Thyroid gland (tissue), 4 donors: Measurements from ENCODE around the gene CHN2. TPM values are rescaled to one million over a fixed set of nuclear protein-coding genes. Genes with fewer than 3 reads are reported as not detected.

ENCODE experiments used
- DNase-seq, 2 donors: peaks; one replicate each; pipeline ENCODE4 v3.0.0-alpha.2; 2019
- H3K27ac ChIP-seq, 3 donors: fragments of 200-600 bp; sonication (generic); 1 replicate in 2 of 3; 2 replicates in 1 of 3; pipeline ENCODE4 v1.5.1; 2016 to 2019; ENCODE audit warnings: mild to moderate bottlenecking in 1 of 3, moderate library complexity in 1 of 3
- H3K27me3 ChIP-seq: fragments of 200-600 bp; sonication (generic); one replicate; pipeline ENCODE4 v1.5.1; 2019
- H3K36me3 ChIP-seq, 2 donors: fragments of 200-600 bp; sonication (generic); one replicate each; pipeline ENCODE4 v1.5.1; 2016 to 2019
- H3K4me1 ChIP-seq, 2 donors: fragments of 200-600 bp; sonication (generic); one replicate each; pipeline ENCODE4 v1.5.1; 2017 to 2019
- H3K4me3 ChIP-seq, 3 donors: fragments of 200-600 bp; sonication (generic); replicated peaks in 1 of 3; 1 replicate in 2 of 3; 2 replicates in 1 of 3; pipeline ENCODE4 v1.5.1; 2016; ENCODE audit warnings: mild to moderate bottlenecking in 1 of 3
- H3K9me3 ChIP-seq: fragments of 200-600 bp; sonication (generic); one replicate; pipeline ENCODE4 v1.5.1; 2017
- POLR2A ChIP-seq, 2 donors: fragments of 450-650 bp; IDR thresholded peaks; one replicate each; pipeline ENCODE4 v1.6.1; 2017; ENCODE audit warnings: antibody characterized with exemption in 2 of 2, mild to moderate bottlenecking in 2 of 2, moderate library complexity in 1 of 2
- WGBS, 2 donors: methylation state at CpG; one replicate each; pipeline ENCODE4 v1.1.5; 2017; 5-methylcytosine and 5-hydroxymethylcytosine counted together
- intact Hi-C: fragments of 100-400 bp; cut with DNase I; formaldehyde crosslinking; loops from one replicate; pipeline ENCODE4 v1.15.1; 2023
- total RNA-seq, 4 donors: library from RNA; depleted of rRNA; stranded (reverse); fragments of >200 nt; gene quantifications; one replicate each; pipeline ENCODE4 v1.2.3, GENCODE V29; 2016
- TF ChIP-seq, protein P1 (sequence below), 6 experiments: fragments of 200-600 bp in 3 of 6; fragments of 450-650 bp in 3 of 6; sonication (generic) in 3 of 6; IDR thresholded peaks; one replicate each; pipeline ENCODE4 v1.5.1; 2016 to 2019; ENCODE audit warnings: antibody characterized with exemption in 6 of 6, mild to moderate bottlenecking in 2 of 6, inconsistent platforms in 1 of 6, moderate library complexity in 1 of 6

The CHN2 gene
- total RNA-seq, 4 donors from 2014 or later, result 11.7 to 54.3 (median 41.4) TPM

DNA sequence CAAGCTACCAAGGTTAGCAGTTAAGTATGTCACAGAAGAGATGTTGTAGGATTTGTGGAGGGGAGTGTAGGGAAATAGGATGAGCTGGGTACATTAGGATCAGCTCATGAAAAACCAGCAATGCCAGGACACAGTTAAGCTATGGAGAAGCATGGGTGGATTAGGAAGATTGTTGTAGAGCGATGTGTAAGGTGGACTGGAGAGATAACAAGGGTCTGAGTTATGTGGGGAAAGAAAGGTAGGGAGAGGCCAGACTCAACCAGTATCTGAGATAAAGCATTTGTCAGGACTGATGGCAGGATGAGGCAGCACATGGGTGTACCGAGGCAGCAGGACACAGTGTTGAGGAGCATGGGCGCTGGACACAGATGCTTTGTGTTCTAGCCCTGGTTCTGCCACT is 283.7 kb downstream of the CHN2 start:
- TF ChIP-seq, protein P1, sequence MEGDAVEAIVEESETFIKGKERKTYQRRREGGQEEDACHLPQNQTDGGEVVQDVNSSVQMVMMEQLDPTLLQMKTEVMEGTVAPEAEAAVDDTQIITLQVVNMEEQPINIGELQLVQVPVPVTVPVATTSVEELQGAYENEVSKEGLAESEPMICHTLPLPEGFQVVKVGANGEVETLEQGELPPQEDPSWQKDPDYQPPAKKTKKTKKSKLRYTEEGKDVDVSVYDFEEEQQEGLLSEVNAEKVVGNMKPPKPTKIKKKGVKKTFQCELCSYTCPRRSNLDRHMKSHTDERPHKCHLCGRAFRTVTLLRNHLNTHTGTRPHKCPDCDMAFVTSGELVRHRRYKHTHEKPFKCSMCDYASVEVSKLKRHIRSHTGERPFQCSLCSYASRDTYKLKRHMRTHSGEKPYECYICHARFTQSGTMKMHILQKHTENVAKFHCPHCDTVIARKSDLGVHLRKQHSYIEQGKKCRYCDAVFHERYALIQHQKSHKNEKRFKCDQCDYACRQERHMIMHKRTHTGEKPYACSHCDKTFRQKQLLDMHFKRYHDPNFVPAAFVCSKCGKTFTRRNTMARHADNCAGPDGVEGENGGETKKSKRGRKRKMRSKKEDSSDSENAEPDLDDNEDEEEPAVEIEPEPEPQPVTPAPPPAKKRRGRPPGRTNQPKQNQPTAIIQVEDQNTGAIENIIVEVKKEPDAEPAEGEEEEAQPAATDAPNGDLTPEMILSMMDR (IDR thresholded peaks at IDR 0.05), result no peak
- TF ChIP-seq POLR2A (IDR thresholded peaks at IDR 0.05), result no peak
- Histone ChIP-seq H3K4me3 (no peak overlapping the region), H3K27ac (no peak overlapping the region), H3K27me3 (no peaks in the 10 kb centered on the region), H3K36me3 (no peaks in the 10 kb centered on the region), H3K4me1 (peaks cover 20 to 27% of the 10 kb centered on the region in 2 donors), H3K9me3 (no peaks in the 10 kb centered on the region)
- intact Hi-C loops, result no loop called here
- no peak for DNase-seq
- 93 to 94% methylated on average over 3 of the region's 3 CpGs for WGBS, 2 donors

DNA sequence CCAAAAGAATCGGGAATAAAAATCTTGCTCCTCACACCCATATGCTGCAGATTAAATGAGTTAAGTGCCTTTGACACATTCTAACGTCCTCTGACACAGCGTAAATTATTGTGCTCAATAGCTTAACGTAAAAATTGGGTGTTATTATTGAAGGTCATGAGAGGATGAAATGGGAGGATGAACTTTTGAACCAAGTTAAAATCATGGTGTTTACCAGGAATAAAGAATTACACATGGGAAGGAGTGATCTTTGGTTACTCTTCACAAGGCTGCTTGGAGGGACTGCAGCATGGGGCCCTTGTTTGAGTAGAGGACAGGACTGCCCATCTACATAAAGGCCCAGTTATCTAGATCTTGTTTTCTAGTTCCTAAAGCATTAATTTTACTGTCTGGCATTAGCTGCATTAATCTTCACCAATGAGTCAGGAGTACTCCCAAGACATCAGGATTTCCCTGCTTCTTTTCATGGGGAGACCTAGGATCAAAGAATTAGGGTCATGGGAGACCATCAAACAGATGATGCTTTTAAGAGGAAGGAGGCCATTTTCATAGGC is 284.2 kb downstream of the CHN2 start:
- TF ChIP-seq POLR2A (IDR thresholded peaks at IDR 0.05), result no peak
- TF ChIP-seq, protein P1 (IDR thresholded peaks at IDR 0.05), result no peak
- Histone ChIP-seq H3K27ac (peak overlapping the region in 1 of 3 donors; percentile 81), H3K4me1 (peaks cover 20 to 27% of the 10 kb centered on the region in 2 donors), H3K27me3 (no peaks in the 10 kb centered on the region), H3K36me3 (no peaks in the 10 kb centered on the region), H3K4me3 (no peak overlapping the region), H3K9me3 (no peaks in the 10 kb centered on the region)
- intact Hi-C loops, result no loop called here
- 95 to 98% methylated on average over 4 of the region's 4 CpGs for WGBS, 2 donors
- no peak for DNase-seq

DNA sequence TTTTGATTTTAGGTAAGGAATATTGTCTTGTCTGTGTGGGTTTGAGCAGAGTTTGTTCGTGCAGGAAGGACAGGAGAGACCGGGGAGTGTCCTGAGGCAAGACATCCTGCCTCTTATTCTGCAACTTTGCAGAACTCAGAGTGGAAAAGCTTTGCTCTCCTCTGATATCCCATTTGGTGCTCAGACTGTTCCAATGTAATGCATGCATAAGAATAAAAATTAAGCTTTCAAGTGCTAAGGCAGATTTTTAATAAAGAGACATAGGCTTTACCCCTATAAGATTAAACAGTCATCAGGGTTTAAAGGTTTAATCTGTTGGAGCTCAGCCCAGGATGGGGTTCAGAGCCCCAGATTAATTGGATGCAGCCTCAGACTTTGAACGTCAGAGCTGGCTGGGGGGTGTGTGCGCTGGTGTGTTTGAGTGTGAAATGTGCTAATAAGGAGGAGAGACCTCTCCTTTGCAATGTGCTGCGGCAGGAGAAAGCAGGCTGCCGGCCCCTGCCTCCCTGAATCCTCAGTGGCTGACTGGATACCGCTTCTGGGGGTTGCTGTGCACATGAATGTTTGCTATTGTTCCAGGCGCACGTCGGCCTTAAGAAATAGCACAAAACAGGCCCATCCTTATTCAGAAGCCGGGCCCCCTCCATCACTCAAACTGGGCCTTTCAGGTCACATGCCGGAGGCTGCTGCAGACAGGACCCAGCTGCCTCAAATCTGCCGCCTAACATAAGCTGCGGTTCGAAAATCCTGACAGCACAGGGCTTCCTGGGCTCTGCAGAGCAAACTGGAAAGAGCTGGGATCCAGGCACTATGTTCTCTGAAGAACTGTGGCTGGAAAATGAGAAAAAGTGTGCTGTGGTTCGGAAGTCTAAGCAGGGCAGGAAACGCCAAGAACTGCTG is 285.0 kb downstream of the CHN2 start:
- H3K27ac ChIP-seq, result peak overlapping the region in 2 of 3 donors; percentile 64 to 81
- no peaks in the 10 kb centered on the region for H3K36me3 ChIP-seq
- no peak for TF ChIP-seq POLR2A (IDR thresholded peaks at IDR 0.05)
- TF ChIP-seq, protein P1 (IDR thresholded peaks at IDR 0.05), result no peak
- intact Hi-C loops, result no loop called here
- H3K4me1 ChIP-seq, result peaks cover 20 to 27% of the 10 kb centered on the region in 2 donors
- no peak overlapping the region for H3K4me3 ChIP-seq
- WGBS, 2 donors, result 78 to 81% methylated on average over 17 of the region's 17 CpGs
- no peaks in the 10 kb centered on the region for H3K27me3 ChIP-seq
- no peak for DNase-seq
- no peaks in the 10 kb centered on the region for H3K9me3 ChIP-seq

DNA sequence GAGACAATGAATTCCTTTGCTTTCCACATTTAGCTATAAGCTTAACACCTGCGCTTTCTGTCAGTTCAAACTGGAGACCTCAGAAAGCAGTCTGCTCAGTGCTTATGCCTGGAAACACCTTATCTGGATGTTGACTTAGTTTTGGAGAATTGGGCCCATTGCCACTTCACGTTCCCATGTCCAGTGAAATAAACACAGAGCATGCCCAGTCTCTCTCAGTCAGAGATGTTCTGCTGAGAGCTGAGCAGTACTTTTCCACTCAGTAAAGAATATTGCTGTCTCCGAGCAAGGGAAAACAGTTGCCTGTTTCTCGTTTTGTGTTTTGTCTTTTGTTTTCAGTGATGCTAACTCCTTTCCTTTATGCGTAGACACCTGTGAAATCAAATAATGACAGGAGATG is 285.9 kb downstream of the CHN2 start:
- no peaks in the 10 kb centered on the region for H3K9me3 ChIP-seq
- 39 to 52% methylated on average over 5 of the region's 5 CpGs for WGBS, 2 donors
- H3K27ac ChIP-seq, result peak overlapping the region; percentile 16 to 81 (median 64)
- no peaks in the 10 kb centered on the region for H3K36me3 ChIP-seq
- peak in 1 of 2 donors; percentile 27 for TF ChIP-seq POLR2A (IDR thresholded peaks at IDR 0.05)
- TF ChIP-seq, protein P1 (IDR thresholded peaks at IDR 0.05), result peak in 1 of 6 experiments; percentile 23
- no peaks in the 10 kb centered on the region for H3K27me3 ChIP-seq
- intact Hi-C loops, result no loop called here
- no peak overlapping the region for H3K4me3 ChIP-seq
- peaks cover 20 to 27% of the 10 kb centered on the region in 2 donors for H3K4me1 ChIP-seq
- DNase-seq, result peak; percentile 66 to 70
